H1 (cell line): ENCODE data around the gene NHSL2. TPM values are rescaled to one million over a fixed set of nuclear protein-coding genes. Genes with fewer than 3 reads are reported as not detected.

ENCODE experiments used
- CTCF ChIA-PET: fragments of 300-600 bp; sonication (Branson Sonifier 250); formaldehyde crosslinking; loops from one replicate; lab custom pipeline; 2021; ENCODE audit not compliant: partially characterized antibody; lab: Charles Lee
- POLR2A ChIA-PET: fragments of 300-600 bp; sonication (Branson Sonifier 250); formaldehyde crosslinking; loops from one replicate; lab custom pipeline; 2021; ENCODE audit warnings: inconsistent platforms; ENCODE audit not compliant: partially characterized antibody; lab: Charles Lee
- DNase-seq, 2 experiments: peaks; one replicate each; pipeline versions ENCODE4 v3.0.0 to v3.0.0-alpha.2; 2010 to 2022; ENCODE audit warnings: low spot score in 2 of 2, low read depth in 1 of 2, mixed read lengths in 1 of 2
- FAIRE-seq: peaks from 2 replicates; lab custom pipeline; 2011; peaks lifted over from hg19 to GRCh38; lab: Jason Lieb, UNC
- H2AFZ ChIP-seq: 2 replicates; pipeline ENCODE4 v1.8.1; 2012; ENCODE audit warnings: low read length, inconsistent platforms
- H2AK5ac ChIP-seq: 2 replicates; pipeline ENCODE4 v1.6.1; 2013; ENCODE audit warnings: low read depth, low read length
- H2BK120ac ChIP-seq: replicated peaks from 2 replicates; pipeline ENCODE3; 2013; ENCODE audit warnings: low read depth, low read length, inconsistent platforms
- H2BK12ac ChIP-seq: 2 replicates; pipeline ENCODE4 v1.6.1; 2013; ENCODE audit warnings: low read depth, low read length
- H2BK15ac ChIP-seq: 2 replicates; pipeline ENCODE4 v1.6.1; 2013; ENCODE audit warnings: low read length
- H2BK20ac ChIP-seq: 2 replicates; pipeline ENCODE4 v1.6.1; 2013; ENCODE audit warnings: low read length
- H2BK5ac ChIP-seq: 2 replicates; pipeline ENCODE4 v1.6.1; 2013; ENCODE audit warnings: low read depth, low read length
- H3K14ac ChIP-seq: 2 replicates; pipeline ENCODE4 v1.6.1; 2013; ENCODE audit warnings: inconsistent platforms; ENCODE audit not compliant: insufficient read length
- H3K18ac ChIP-seq: 2 replicates; pipeline ENCODE4 v1.6.1; 2013; ENCODE audit warnings: low read length; ENCODE audit errors: extremely low read depth
- H3K23ac ChIP-seq: 2 replicates; pipeline ENCODE4 v1.6.1; 2013; ENCODE audit warnings: inconsistent platforms; ENCODE audit not compliant: insufficient read length
- H3K23me2 ChIP-seq: 2 replicates; pipeline ENCODE4 v1.6.1; 2013; ENCODE audit warnings: low read depth, low read length
- H3K27ac ChIP-seq: 2 replicates; pipeline ENCODE4 v1.6.1; 2011; ENCODE audit warnings: low read depth, low read length, inconsistent platforms
- H3K27me3 ChIP-seq, 4 experiments: replicated peaks in 1 of 4; 1 replicate in 1 of 4; 2 replicates in 3 of 4; pipeline versions ENCODE4 v1.6.1 to v1.8.1; 2011 to 2013; ENCODE audit warnings: low read length in 3 of 4, mild to moderate bottlenecking in 3 of 4, inconsistent platforms in 2 of 4, mixed read lengths in 2 of 4, moderate library complexity in 1 of 4; ENCODE audit not compliant: control insufficient read depth in 3 of 4, insufficient read depth in 3 of 4; ENCODE audit errors: extremely low read depth in 1 of 4
- H3K36me3 ChIP-seq, 4 experiments: 2 replicates each; pipeline versions ENCODE4 v1.6.1 to v1.8.1; 2011 to 2013; ENCODE audit warnings: mild to moderate bottlenecking in 4 of 4, low read length in 3 of 4, moderate library complexity in 2 of 4, control low read depth in 1 of 4, inconsistent platforms in 1 of 4; ENCODE audit not compliant: insufficient read depth in 4 of 4, control insufficient read depth in 2 of 4
- H3K4ac ChIP-seq: replicated peaks from 2 replicates; pipeline ENCODE3; 2013; ENCODE audit warnings: low read length, low read depth, mixed read lengths, inconsistent platforms; ENCODE audit not compliant: insufficient read length
- H3K4me1 ChIP-seq, 4 experiments: replicated peaks in 1 of 4; 1 replicate in 1 of 4; 2 replicates in 3 of 4; pipeline versions ENCODE4 v1.6.1 to v1.8.1; 2011 to 2013; ENCODE audit warnings: low read length in 3 of 4, inconsistent platforms in 2 of 4, mixed read lengths in 1 of 4; ENCODE audit not compliant: insufficient read depth in 4 of 4, control insufficient read depth in 3 of 4
- H3K4me2 ChIP-seq, 2 experiments: 2 replicates each; pipeline versions ENCODE4 v1.6.1 to v1.8.1; 2011 to 2013; ENCODE audit warnings: low read depth in 2 of 2, low read length in 2 of 2, control low read depth in 1 of 2, inconsistent platforms in 1 of 2, mild to moderate bottlenecking in 1 of 2; ENCODE audit not compliant: insufficient read depth in 1 of 2
- H3K4me3 ChIP-seq, 4 experiments: fragments of 200-600, 300-600 bp in 1 of 4; sonication (generic), shearing (Covaris generic), sonication (Bioruptor Twin) in 1 of 4; 2 replicates each; pipeline versions ENCODE4 v1.5.1 to v1.8.1; 2011 to 2016; ENCODE audit warnings: low read length in 4 of 4, low read depth in 3 of 4, control low read depth in 2 of 4, inconsistent platforms in 2 of 4, mild to moderate bottlenecking in 2 of 4, mixed read lengths in 1 of 4, moderate library complexity in 1 of 4; ENCODE audit not compliant: insufficient read depth in 2 of 4; ENCODE audit errors: extremely low read depth in 1 of 4
- H3K56ac ChIP-seq: replicated peaks from 2 replicates; pipeline ENCODE3; 2013; ENCODE audit warnings: low read depth, mild to moderate bottlenecking, mixed read lengths, low read length, inconsistent platforms; ENCODE audit not compliant: insufficient read length
- H3K79me1 ChIP-seq: 2 replicates; pipeline ENCODE4 v1.6.1; 2013; ENCODE audit warnings: low read depth, low read length, control low read depth
- H3K79me2 ChIP-seq, 2 experiments: 2 replicates each; pipeline versions ENCODE4 v1.6.1 to v1.8.1; 2012 to 2013; ENCODE audit warnings: low read length in 2 of 2, mild to moderate bottlenecking in 2 of 2, inconsistent platforms in 1 of 2; ENCODE audit not compliant: insufficient read depth in 2 of 2, control insufficient read depth in 1 of 2
- H3K9ac ChIP-seq, 4 experiments: replicated peaks in 1 of 4; 1 replicate in 1 of 4; 2 replicates in 3 of 4; pipeline versions ENCODE4 v1.6.1 to v1.8.1; 2011 to 2013; ENCODE audit warnings: low read depth in 3 of 4, low read length in 3 of 4, control low read depth in 2 of 4, mild to moderate bottlenecking in 2 of 4, moderate library complexity in 2 of 4, inconsistent platforms in 1 of 4; ENCODE audit errors: extremely low read depth in 1 of 4
- H3K9me3 ChIP-seq, 2 experiments: 2 replicates each; pipeline versions ENCODE4 v1.6.1 to v1.8.1; 2012 to 2013; ENCODE audit warnings: mild to moderate bottlenecking in 2 of 2, moderate library complexity in 2 of 2, control low read depth in 1 of 2, inconsistent platforms in 1 of 2, low read depth in 1 of 2, low read length in 1 of 2, mixed read lengths in 1 of 2; ENCODE audit not compliant: insufficient read depth in 2 of 2
- H4K20me1 ChIP-seq, 2 experiments: replicated peaks in 1 of 2; 2 replicates each; pipeline versions ENCODE3 to v1.8.1; 2011 to 2013; ENCODE audit warnings: inconsistent platforms in 2 of 2, low read length in 2 of 2, mild to moderate bottlenecking in 1 of 2; ENCODE audit not compliant: insufficient read depth in 2 of 2, control insufficient read depth in 1 of 2
- H4K5ac ChIP-seq: 2 replicates; pipeline ENCODE4 v1.6.1; 2013; ENCODE audit warnings: low read length, low read depth, mixed read lengths, inconsistent platforms; ENCODE audit not compliant: insufficient read length
- H4K8ac ChIP-seq: 2 replicates; pipeline ENCODE4 v1.8.0; 2013; ENCODE audit warnings: mild to moderate bottlenecking, moderate library complexity, low read length, inconsistent platforms; ENCODE audit not compliant: insufficient read depth; ENCODE audit errors: extremely low read depth
- H4K91ac ChIP-seq: replicated peaks from 2 replicates; pipeline ENCODE3; 2013; ENCODE audit warnings: low read length, mixed read lengths, inconsistent platforms; ENCODE audit not compliant: insufficient read length
- BACH1 ChIP-seq: IDR thresholded peaks from 2 replicates; pipeline ENCODE4 v1.6.1; 2012; ENCODE audit warnings: low read length, improper control_type of control experiment
- CHD1 ChIP-seq: IDR thresholded peaks from 2 replicates; pipeline ENCODE4 v1.6.1; 2012; ENCODE audit warnings: low read depth, low read length, improper control_type of control experiment
- POLR2AphosphoS5 ChIP-seq: IDR thresholded peaks from 2 replicates; pipeline ENCODE4 v1.6.1; 2011; ENCODE audit warnings: low read depth, low read length
- SAP30 ChIP-seq: fragments of 300-600 bp; sonication (generic); IDR thresholded peaks from 2 replicates; pipeline ENCODE4 v1.7.1; 2012; ENCODE audit warnings: low read length, moderate library complexity, mild to moderate bottlenecking, inconsistent platforms; ENCODE audit not compliant: insufficient read depth, insufficient replicate concordance
- SP4 ChIP-seq: IDR thresholded peaks from 2 replicates; pipeline ENCODE4 v1.6.1; 2012; ENCODE audit warnings: low read length, inconsistent platforms
- WGBS, 2 experiments: shearing (Covaris generic) in 1 of 2; methylation state at CpG; one replicate each; pipeline versions ENCODE4 v1.1.6 to v1.1.7; 2013 to 2015; ENCODE audit warnings: low lambda C conversion rate in 2 of 2, mixed read lengths in 2 of 2, inconsistent platforms in 1 of 2, low coverage in 1 of 2, missing lambda C conversion rate in 1 of 2; ENCODE audit not compliant: insufficient replicate concordance in 2 of 2, insufficient coverage in 1 of 2, insufficient read length in 1 of 2; ENCODE audit errors: extremely low coverage in 1 of 2, missing lambda C conversion rate in 1 of 2; 5-methylcytosine and 5-hydroxymethylcytosine counted together
- polyA plus RNA-seq, 7 experiments: library from polyadenylated mRNA; depleted of rRNA in 3 of 7; stranded (reverse) in 5 of 7; unstranded in 2 of 7; fragments of >200 nt in 5 of 7; fragments of 200-250 nt in 2 of 7; gene quantifications; 1 replicate in 5 of 7; 2 replicates in 1 of 7; 4 replicates in 1 of 7; pipeline versions ENCODE4 v1.2.1 to v1.2.3, GENCODE V29; 2011 to 2013; ENCODE audit warnings: missing spikeins in 2 of 7, mixed read lengths in 2 of 7
- total RNA-seq: library from RNA; stranded (reverse); fragmentation: NEBNext Ultra II Directional; extraction: Animal tissue kit (Norgen Biotek cat#: 25700); gene quantifications from 2 replicates; pipeline ENCODE4 v1.2.1, GENCODE V29; 2021
- TF ChIP-seq, protein P1 (sequence below): IDR thresholded peaks from 2 replicates; pipeline ENCODE4 v1.6.1; 2012; ENCODE audit warnings: inconsistent platforms

The NHSL2 gene
- total and polyA plus RNA-seq, 2 of the 8 experiments (the other 6 are each of a cell fraction or from before 2014, with no cell fraction given), result 3.7 to 7.2 TPM

DNA sequence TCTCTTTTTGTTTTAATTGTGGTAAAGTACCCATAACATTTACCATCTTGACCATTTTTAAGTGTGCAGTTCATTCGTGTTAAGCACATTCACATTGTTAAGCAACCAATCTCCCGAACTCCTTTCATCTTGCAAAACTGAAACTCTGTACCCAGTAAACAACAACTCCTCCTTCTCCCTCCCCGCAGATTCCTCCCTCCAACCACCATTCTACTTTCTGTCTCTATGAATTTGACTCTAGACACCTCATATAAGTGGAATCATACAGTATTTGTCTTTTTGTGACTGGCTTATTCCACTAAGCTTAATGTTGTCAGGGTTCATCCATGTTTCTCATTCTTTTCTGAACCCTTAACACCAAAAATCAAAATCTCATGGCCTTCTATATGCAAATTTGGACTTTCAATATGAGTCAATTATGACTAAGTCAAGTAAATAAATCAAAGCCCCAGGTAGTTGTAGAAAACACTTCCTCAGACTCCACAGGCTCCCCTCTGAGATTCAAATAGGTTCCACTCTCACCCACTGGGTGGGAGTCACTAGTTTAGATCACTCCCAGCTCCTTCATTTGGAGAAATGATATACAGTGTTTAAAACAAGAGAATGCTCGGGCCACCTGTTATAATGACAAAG is 230.8 kb downstream of the NHSL2 start:
- ChIA-PET CTCF (no interaction called here), POLR2A (no interaction called here)
- Histone ChIP-seq H4K91ac (no peak overlapping the region), H3K4me2 (no peak overlapping the region), H3K9ac (no peak overlapping the region), H4K20me1 (peaks cover 0 to 3% of the 10 kb centered on the region in 2 experiments), H2BK12ac (no peak overlapping the region), H3K4me3 (no peak overlapping the region), H2BK5ac (no peak overlapping the region), H2AFZ (no peak overlapping the region), H3K14ac (no peak overlapping the region), H2AK5ac (no peak overlapping the region), H3K18ac (no peak overlapping the region), H3K56ac (no peak overlapping the region), H3K27me3 (no peaks in the 10 kb centered on the region), H3K4me1 (no peaks in the 10 kb centered on the region), H3K23me2 (no peaks in the 10 kb centered on the region), H3K79me1 (no peaks in the 10 kb centered on the region), H3K27ac (no peak overlapping the region), H2BK15ac (no peak overlapping the region), H2BK120ac (no peak overlapping the region), H4K8ac (no peak overlapping the region), H3K4ac (no peak overlapping the region), H3K79me2 (no peaks in the 10 kb centered on the region), H3K23ac (no peak overlapping the region), H3K36me3 (peaks cover 0 to 4% (median 2%) of the 10 kb centered on the region in 4 experiments; a peak in 2 of 8 replicates), H4K5ac (no peak overlapping the region), H2BK20ac (no peak overlapping the region), H3K9me3 (no peaks in the 10 kb centered on the region)
- TF ChIP-seq, protein P1, sequence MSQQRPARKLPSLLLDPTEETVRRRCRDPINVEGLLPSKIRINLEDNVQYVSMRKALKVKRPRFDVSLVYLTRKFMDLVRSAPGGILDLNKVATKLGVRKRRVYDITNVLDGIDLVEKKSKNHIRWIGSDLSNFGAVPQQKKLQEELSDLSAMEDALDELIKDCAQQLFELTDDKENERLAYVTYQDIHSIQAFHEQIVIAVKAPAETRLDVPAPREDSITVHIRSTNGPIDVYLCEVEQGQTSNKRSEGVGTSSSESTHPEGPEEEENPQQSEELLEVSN, result no peak
- TF ChIP-seq SP4 (no peak), SAP30 (no peak), CHD1 (no peak), POLR2AphosphoS5 (no peak), BACH1 (no peak)
- FAIRE-seq (no peak), DNase-seq (no peak)
- WGBS, 2 experiments, result 81% methylated on average over 4 of the region's 4 CpGs; no CpG with 5 or more reads in 1 of the 2 experiments
